IMR-90 (cell line): Measurements from ENCODE around the gene CES3. TPM values are rescaled to one million over a fixed set of nuclear protein-coding genes. Genes with fewer than 3 reads are reported as not detected.

Experiments used
- ATAC-seq: fragments of 200-7000 bp; cut with Tn5 transposase; 2 replicates; pipeline ENCODE4 v1.9.1; 2020; ENCODE audit warnings: low read depth, mild to moderate bottlenecking, moderate library complexity
- BruUV-seq: library from RNA; stranded (reverse); fragments of 400-500 nt; replicated peaks from 2 replicates; lab custom pipeline; 2021; lab: Mats Ljungman, UMichigan
- CTCF ChIA-PET: fragments of 300-600 bp; formaldehyde crosslinking; extraction: SDS; loops from one replicate; lab custom pipeline; 2021; ENCODE audit warnings: antibody characterized with exemption; lab: Yijun Ruan, JAX
- POLR2A ChIA-PET: fragments of 300-600 bp; sonication (Branson Sonifier 250); formaldehyde crosslinking; loops from one replicate; lab custom pipeline; 2022; ENCODE audit warnings: antibody characterized with exemption; ENCODE audit not compliant: unreplicated experiment; lab: Charles Lee
- DNase-seq: peaks from one replicate; pipeline ENCODE4 v3.0.0; 2013
- H2AFZ ChIP-seq: replicated peaks from 2 replicates; pipeline ENCODE3; 2013; ENCODE audit warnings: low read length, mild to moderate bottlenecking; ENCODE audit not compliant: poor library complexity
- H2AK5ac ChIP-seq: 2 replicates; pipeline ENCODE4 v1.6.1; 2013; ENCODE audit warnings: low read depth, low read length, inconsistent platforms
- H2AK9ac ChIP-seq: replicated peaks from 2 replicates; pipeline ENCODE3; 2013; ENCODE audit warnings: mild to moderate bottlenecking, low read depth, low read length, moderate library complexity; ENCODE audit not compliant: poor library complexity
- H2BK120ac ChIP-seq: 2 replicates; pipeline ENCODE4 v1.6.1; 2013; ENCODE audit warnings: low read depth, low read length, inconsistent platforms
- H2BK15ac ChIP-seq: 3 replicates; pipeline ENCODE4 v1.6.1; 2013; ENCODE audit warnings: low read depth, low read length, inconsistent platforms
- H2BK20ac ChIP-seq: 2 replicates; pipeline ENCODE4 v1.6.1; 2013; ENCODE audit warnings: low read depth, mild to moderate bottlenecking, inconsistent platforms, low read length, moderate library complexity
- H2BK5ac ChIP-seq: 2 replicates; pipeline ENCODE4 v1.6.1; 2013; ENCODE audit warnings: mild to moderate bottlenecking, low read depth, low read length, inconsistent platforms; ENCODE audit not compliant: poor library complexity, severe bottlenecking
- H3K14ac ChIP-seq: replicated peaks from 2 replicates; pipeline ENCODE4 v1.6.1; 2013; ENCODE audit warnings: low read depth, low read length, inconsistent platforms
- H3K18ac ChIP-seq: 2 replicates; pipeline ENCODE4 v1.6.1; 2013; ENCODE audit warnings: low read depth, low read length, control low read depth
- H3K23ac ChIP-seq: 2 replicates; pipeline ENCODE4 v1.6.1; 2013; ENCODE audit warnings: low read depth, low read length, inconsistent platforms
- H3K27ac ChIP-seq: 2 replicates; pipeline ENCODE4 v1.5.1; 2013; ENCODE audit warnings: mild to moderate bottlenecking, control low read depth, low read length; ENCODE audit not compliant: insufficient read depth
- H3K27me3 ChIP-seq: 2 replicates; pipeline ENCODE4 v1.6.1; 2013; ENCODE audit warnings: low read length; ENCODE audit not compliant: control insufficient read depth, insufficient read depth
- H3K36me3 ChIP-seq: 2 replicates; pipeline ENCODE4 v1.6.1; 2013; ENCODE audit warnings: low read length, mixed read lengths; ENCODE audit not compliant: control insufficient read depth, insufficient read depth
- H3K4ac ChIP-seq: 2 replicates; pipeline ENCODE4 v1.6.1; 2013; ENCODE audit warnings: low read depth, low read length, inconsistent platforms
- H3K4me1 ChIP-seq: 2 replicates; pipeline ENCODE4 v1.6.1; 2013; ENCODE audit warnings: low read length, mixed read lengths; ENCODE audit not compliant: control insufficient read depth, insufficient read depth
- H3K4me2 ChIP-seq: 2 replicates; pipeline ENCODE4 v1.6.1; 2013; ENCODE audit warnings: low read depth, mild to moderate bottlenecking, control low read depth, low read length, moderate library complexity
- H3K4me3 ChIP-seq: 2 replicates; pipeline ENCODE4 v1.5.1; 2013; ENCODE audit warnings: low read depth, mild to moderate bottlenecking, control low read depth, low read length, moderate library complexity; ENCODE audit not compliant: insufficient read depth
- H3K56ac ChIP-seq: 2 replicates; pipeline ENCODE4 v1.6.1; 2013; ENCODE audit warnings: low read length, inconsistent platforms; ENCODE audit not compliant: insufficient read depth; ENCODE audit errors: extremely low read depth
- H3K79me1 ChIP-seq, 2 experiments: 2 replicates each; pipeline ENCODE4 v1.6.1; 2013; ENCODE audit warnings: low read length in 2 of 2, inconsistent platforms in 1 of 2, low read depth in 1 of 2
- H3K9ac ChIP-seq: 2 replicates; pipeline ENCODE4 v1.6.1; 2013; ENCODE audit warnings: low read depth, low read length, control low read depth
- H3K9me1 ChIP-seq: 2 replicates; pipeline ENCODE4 v1.6.1; 2013; ENCODE audit warnings: low read length, inconsistent platforms; ENCODE audit not compliant: insufficient read depth
- H3K9me3 ChIP-seq: 2 replicates; pipeline ENCODE4 v1.6.1; 2013; ENCODE audit warnings: low read length; ENCODE audit not compliant: control insufficient read depth, insufficient read depth
- H4K20me1 ChIP-seq: 2 replicates; pipeline ENCODE4 v1.6.1; 2013; ENCODE audit warnings: low read length, inconsistent platforms; ENCODE audit not compliant: insufficient read depth
- H4K5ac ChIP-seq: 2 replicates; pipeline ENCODE4 v1.6.1; 2013; ENCODE audit warnings: mild to moderate bottlenecking, low read depth, low read length, control low read depth
- H4K8ac ChIP-seq, 2 experiments: 2 replicates each; pipeline ENCODE4 v1.6.1; 2013; ENCODE audit warnings: low read depth in 2 of 2, low read length in 2 of 2, control low read depth in 1 of 2, inconsistent platforms in 1 of 2
- H4K91ac ChIP-seq: 2 replicates; pipeline ENCODE4 v1.6.1; 2013; ENCODE audit warnings: low read depth, low read length, inconsistent platforms; ENCODE audit not compliant: insufficient read depth
- POLR2A ChIP-seq: IDR thresholded peaks from 2 replicates; pipeline ENCODE4 v1.6.1; 2012; ENCODE audit warnings: mild to moderate bottlenecking, low read depth, low read length
- RAD21 ChIP-seq: IDR thresholded peaks from 2 replicates; pipeline ENCODE4 v1.6.1; 2012; ENCODE audit warnings: low read length, improper control_type of control experiment
- SMC3 ChIP-seq: fragments of 150-350 bp; IDR thresholded peaks from 2 replicates; pipeline ENCODE4 v1.6.1; 2016; ENCODE audit warnings: low read depth, mild to moderate bottlenecking, antibody characterized with exemption, low read length, moderate library complexity
- WGBS, 2 experiments: methylation state at CpG; one replicate each; pipeline versions ENCODE4 v1.1.5 to v1.1.7; 2013; ENCODE audit warnings: missing lambda C conversion rate in 2 of 2; ENCODE audit not compliant: insufficient read length in 1 of 2; ENCODE audit errors: extremely low coverage in 2 of 2; 5-methylcytosine and 5-hydroxymethylcytosine counted together
- dilution Hi-C: fragments of 300-500 bp; cut with HindIII; formaldehyde crosslinking; loops from one replicate; pipeline ENCODE4 v1.14.3; 2018; ENCODE audit warnings: low sequenced_read_pairs; ENCODE audit not compliant: unreplicated experiment
- in situ Hi-C: fragments of 300-500 bp; cut with MboI; formaldehyde crosslinking; loops from 3 replicates; pipeline ENCODE4 v1.14.3; 2019; ENCODE audit warnings: low sequenced_read_pairs, inconsistent platforms, mixed read lengths
- intact Hi-C: fragments of 100-400 bp; cut with micrococcal nuclease; formaldehyde crosslinking; loops from 2 replicates; pipeline ENCODE4 v1.10.0; 2022
- polyA plus RNA-seq, 3 experiments: library from polyadenylated mRNA; depleted of rRNA; stranded (reverse); fragments of >200 nt; gene quantifications; 2 replicates each; pipeline ENCODE4 v1.2.3, GENCODE V29; 2012; ENCODE audit warnings: low replicate concordance in 1 of 3
- total RNA-seq: library from RNA; depleted of rRNA; stranded (reverse); fragments of >200 nt; gene quantifications from 2 replicates; pipeline ENCODE4 v1.2.3, GENCODE V29; 2012
- TF ChIP-seq, protein P1 (sequence below): conservative IDR thresholded peaks from 2 replicates; pipeline ENCODE4 v1.5.1; 2012; ENCODE audit warnings: mild to moderate bottlenecking, low read depth, low read length, improper control_type of control experiment
- TF ChIP-seq, protein P2 (sequence below): fragments of 150-350 bp; IDR thresholded peaks from 2 replicates; pipeline ENCODE4 v1.6.1; 2016; ENCODE audit warnings: low read depth, mild to moderate bottlenecking, low read length, moderate library complexity, borderline replicate concordance

CES3 gene
- total and polyA plus RNA-seq, 2 of the 4 experiments (the other 2 are of a cell fraction), result 0.03 TPM; not detected in 1

DNA sequence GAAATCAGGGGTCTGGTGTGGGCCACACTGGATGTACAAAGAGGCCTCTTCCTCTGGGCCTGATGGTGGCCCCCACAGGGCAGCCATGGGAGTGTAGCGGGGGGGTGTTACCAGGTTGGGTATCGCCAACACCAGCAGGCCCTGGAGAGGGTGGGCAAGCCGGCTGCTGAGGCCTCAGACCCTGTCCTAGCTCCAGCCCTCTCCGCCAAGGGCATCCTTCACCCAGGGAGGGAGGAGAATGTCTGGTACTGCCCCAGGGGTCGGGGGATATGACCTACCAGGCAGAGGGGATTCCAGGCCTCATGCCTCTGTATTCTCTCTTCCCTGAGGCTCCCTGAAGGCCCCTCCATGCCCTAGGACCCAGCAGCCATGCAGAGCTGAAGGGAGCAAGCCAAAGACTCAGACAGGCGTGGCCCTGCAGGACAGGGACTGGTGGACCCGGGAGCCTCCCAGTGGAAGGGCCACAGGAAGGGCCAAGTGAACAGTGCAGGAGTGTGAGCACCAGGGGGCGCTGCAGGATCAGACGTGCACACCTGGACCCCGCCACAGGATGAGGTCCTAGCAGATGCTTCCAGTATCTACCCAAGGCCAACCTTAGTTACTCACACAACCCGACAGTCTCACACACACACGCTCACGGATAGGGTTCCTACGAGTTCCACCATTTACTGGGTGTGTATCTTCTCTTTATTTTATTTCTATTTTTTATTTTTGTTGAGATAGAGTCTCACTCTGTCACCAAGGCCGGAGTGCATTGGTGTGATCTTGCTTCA lies 16.5 kb downstream of the CES3 start:
- Histone ChIP-seq H3K4me1 (no peaks in the 10 kb centered on the region; the same call in 1 of the 2 replicates), H3K9me3 (no peaks in the 10 kb centered on the region), H3K56ac (no peak overlapping the region), H3K4me2 (no peak overlapping the region), H2BK120ac (no peak overlapping the region), H3K18ac (no peak overlapping the region), H3K14ac (no peak overlapping the region), H2BK15ac (no peak overlapping the region), H2AK9ac (peak overlapping the region; percentile 29), H2AFZ (peak overlapping the region; percentile 69), H3K9ac (no peak overlapping the region), H4K20me1 (no peaks in the 10 kb centered on the region), H3K79me1 (no peaks in the 10 kb centered on the region), H3K27ac (no peak overlapping the region), H4K8ac (no peak overlapping the region), H2AK5ac (no peak overlapping the region), H3K9me1 (no peaks in the 10 kb centered on the region), H3K4me3 (no peak overlapping the region), H3K4ac (no peak overlapping the region), H3K23ac (no peak overlapping the region), H4K91ac (no peak overlapping the region), H2BK5ac (no peak overlapping the region), H4K5ac (no peak overlapping the region), H3K36me3 (no peaks in the 10 kb centered on the region), H3K27me3 (no peaks in the 10 kb centered on the region; the same call in 1 of the 2 replicates), H2BK20ac (no peak overlapping the region)
- in situ Hi-C loops (no loop called here), intact Hi-C loops (loop anchor here (1.0 kb wide), 3 partner anchors 124 to 208 kb away; no protein-coding TSS in a partner anchor), dilution Hi-C loops (no loop called here)
- ChIA-PET POLR2A (no interaction called here), CTCF (interaction anchor here (0.8 to 1.6 kb wide), 2 partner anchors 124 to 178 kb away, joined by 4 to 5 read pairs; no protein-coding TSS in a partner anchor)
- TF ChIP-seq POLR2A (peak; percentile 60; the same call in 1 of the 2 replicates), RAD21 (peak; percentile 100), SMC3 (peak; percentile 97)
- TF ChIP-seq, protein P1, sequence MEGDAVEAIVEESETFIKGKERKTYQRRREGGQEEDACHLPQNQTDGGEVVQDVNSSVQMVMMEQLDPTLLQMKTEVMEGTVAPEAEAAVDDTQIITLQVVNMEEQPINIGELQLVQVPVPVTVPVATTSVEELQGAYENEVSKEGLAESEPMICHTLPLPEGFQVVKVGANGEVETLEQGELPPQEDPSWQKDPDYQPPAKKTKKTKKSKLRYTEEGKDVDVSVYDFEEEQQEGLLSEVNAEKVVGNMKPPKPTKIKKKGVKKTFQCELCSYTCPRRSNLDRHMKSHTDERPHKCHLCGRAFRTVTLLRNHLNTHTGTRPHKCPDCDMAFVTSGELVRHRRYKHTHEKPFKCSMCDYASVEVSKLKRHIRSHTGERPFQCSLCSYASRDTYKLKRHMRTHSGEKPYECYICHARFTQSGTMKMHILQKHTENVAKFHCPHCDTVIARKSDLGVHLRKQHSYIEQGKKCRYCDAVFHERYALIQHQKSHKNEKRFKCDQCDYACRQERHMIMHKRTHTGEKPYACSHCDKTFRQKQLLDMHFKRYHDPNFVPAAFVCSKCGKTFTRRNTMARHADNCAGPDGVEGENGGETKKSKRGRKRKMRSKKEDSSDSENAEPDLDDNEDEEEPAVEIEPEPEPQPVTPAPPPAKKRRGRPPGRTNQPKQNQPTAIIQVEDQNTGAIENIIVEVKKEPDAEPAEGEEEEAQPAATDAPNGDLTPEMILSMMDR, result peak; percentile 97
- TF ChIP-seq, protein P2, sequence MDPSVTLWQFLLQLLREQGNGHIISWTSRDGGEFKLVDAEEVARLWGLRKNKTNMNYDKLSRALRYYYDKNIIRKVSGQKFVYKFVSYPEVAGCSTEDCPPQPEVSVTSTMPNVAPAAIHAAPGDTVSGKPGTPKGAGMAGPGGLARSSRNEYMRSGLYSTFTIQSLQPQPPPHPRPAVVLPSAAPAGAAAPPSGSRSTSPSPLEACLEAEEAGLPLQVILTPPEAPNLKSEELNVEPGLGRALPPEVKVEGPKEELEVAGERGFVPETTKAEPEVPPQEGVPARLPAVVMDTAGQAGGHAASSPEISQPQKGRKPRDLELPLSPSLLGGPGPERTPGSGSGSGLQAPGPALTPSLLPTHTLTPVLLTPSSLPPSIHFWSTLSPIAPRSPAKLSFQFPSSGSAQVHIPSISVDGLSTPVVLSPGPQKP, result no peak
- ATAC-seq (peak; percentile 97), DNase-seq (peak; percentile 79)
- 90% methylated on average over 2 of the region's 15 CpGs; no CpG with 5 or more reads in 1 of the 2 experiments for WGBS, 2 experiments
- BruUV-seq, result no TSS peak
